AG09309 (cell line): ENCODE data around the gene EBPL.

Experiments
- DNase-seq: peaks from one replicate; pipeline ENCODE4 v3.0.0-alpha.2; 2010; ENCODE audit warnings: low read depth
- H3K4me3 ChIP-seq: 2 replicates; pipeline ENCODE4 v1.5.1; 2011; ENCODE audit warnings: mild to moderate bottlenecking, low read depth, low read length, moderate library complexity; ENCODE audit not compliant: control insufficient read depth
- CTCF ChIP-seq: IDR thresholded peaks from 2 replicates; pipeline ENCODE4 v1.5.1; 2011; ENCODE audit warnings: mild to moderate bottlenecking, low read depth, low read length, inconsistent platforms; ENCODE audit not compliant: insufficient read depth, control insufficient read depth; ENCODE audit errors: missing control alignments

The EBPL gene

GRCh38 chr13:49676581-49677298 is 14.5 kb downstream of the EBPL start:
- no peak for DNase-seq
- no peak for TF ChIP-seq CTCF
- H3K4me3 ChIP-seq, result no peak overlapping the region

DNA sequence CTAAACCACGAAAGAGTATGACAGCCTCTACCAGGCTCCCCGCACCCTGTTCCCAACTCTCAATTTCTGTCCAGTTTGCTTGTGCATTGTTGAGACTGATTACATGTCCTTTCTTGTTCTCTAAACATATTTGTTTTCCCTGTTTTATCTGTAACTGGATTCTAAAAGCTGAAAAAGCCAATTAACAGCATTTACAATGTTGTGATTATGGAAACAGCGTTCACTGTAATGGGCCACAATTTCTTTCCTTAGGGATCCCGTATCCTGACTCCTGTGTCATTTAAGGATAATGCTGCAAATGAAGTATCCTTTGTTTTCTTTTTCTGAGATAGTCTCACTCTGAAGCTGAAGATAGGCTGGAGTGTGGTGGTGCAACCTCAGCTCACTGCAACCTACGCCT is 20.5 kb downstream of the EBPL start:
- no peak for DNase-seq
- H3K4me3 ChIP-seq, result no peak overlapping the region
- TF ChIP-seq CTCF, result no peak

GRCh38 chr13:49669735-49670309 is 21.5 kb downstream of the EBPL start:
- TF ChIP-seq CTCF, result peak; percentile 87
- DNase-seq, result no peak

GRCh38 chr13:49667773-49668172 is 23.5 kb downstream of the EBPL start:
- no peak overlapping the region for H3K4me3 ChIP-seq
- no peak for TF ChIP-seq CTCF
- DNase-seq, result no peak

More at GRCh38 chr13:49669735-49670309, 21.5 kb downstream of the EBPL start:
- no peak overlapping the region for H3K4me3 ChIP-seq

GRCh38 chr13:49664606-49665005 is 26.7 kb downstream of the EBPL start:
- TF ChIP-seq CTCF, result no peak
- no peak for DNase-seq
- no peak overlapping the region for H3K4me3 ChIP-seq

GRCh38 chr13:49657241-49657641 is 34.0 kb downstream of the EBPL start:
- no peak for DNase-seq
- TF ChIP-seq CTCF, result no peak
- H3K4me3 ChIP-seq, result no peak overlapping the region

DNA sequence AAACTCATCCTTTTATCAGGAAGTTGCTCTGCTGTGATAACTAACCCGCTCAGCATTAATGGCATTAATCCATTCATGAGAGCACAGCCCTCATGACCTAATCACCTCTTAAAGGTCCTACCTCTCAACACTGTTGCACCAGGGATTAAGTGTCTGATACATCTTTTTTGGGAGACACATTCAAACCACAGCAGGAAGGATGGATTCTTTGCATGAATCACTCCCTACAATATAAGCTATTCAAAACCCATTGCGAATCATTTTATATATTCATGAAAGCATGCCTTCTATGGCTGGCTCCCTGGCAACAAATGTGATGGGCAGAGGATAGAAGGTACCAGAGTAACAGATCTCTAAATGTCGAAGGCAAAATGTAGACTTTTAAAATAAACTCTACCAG is 35.4 kb downstream of the EBPL start:
- H3K4me3 ChIP-seq, result no peak overlapping the region
- no peak for DNase-seq
- no peak for TF ChIP-seq CTCF
